ENCODE measurements around the gene WDR74.
"Not testable (repeated sequence)": the region's sequence is repeated elsewhere in the genome, so short reads cannot be mapped to it uniquely, and the experiment has no call there.

Gene WDR74

GRCh38 chr11:62860835-62861563 lies 21.6 kb upstream of the WDR74 start:
- DNase-seq (ENCODE audit: low read depth), result no peak

GRCh38 chr11:62859281-62859703 lies 19.9 kb upstream of the WDR74 start:
- not testable (repeated sequence) for DNase-seq (ENCODE audit: low read depth)

- DNase-seq (ENCODE audit: low read depth), result no peak
Observed at GRCh38 chr11:62858201-62858600, 18.8 kb upstream of the WDR74 start.

- no peak for DNase-seq (ENCODE audit: low read depth)
Observed at GRCh38 chr11:62857541-62857982, 18.2 kb upstream of the WDR74 start.

GRCh38 chr11:62856333-62856895 lies 17.0 kb upstream of the WDR74 start:
- no peak for DNase-seq (ENCODE audit: low read depth)

- peak; percentile 99 for DNase-seq (ENCODE audit: low read depth)
Observed at GRCh38 chr11:62855571-62856332, 16.4 kb upstream of the WDR74 start.

GRCh38 chr11:62854825-62855570 lies 15.6 kb upstream of the WDR74 start:
- no peak for DNase-seq (ENCODE audit: low read depth)

- no peak for DNase-seq (ENCODE audit: low read depth)
Observed at GRCh38 chr11:62854013-62854824, 14.8 kb upstream of the WDR74 start.

- no peak for DNase-seq (ENCODE audit: low read depth)
Observed at GRCh38 chr11:62853279-62853965, 14.0 kb upstream of the WDR74 start.

- no peak for DNase-seq (ENCODE audit: low read depth)
Observed at GRCh38 chr11:62852523-62853188, 13.3 kb upstream of the WDR74 start.

- DNase-seq (ENCODE audit: low read depth), result no peak
Observed at GRCh38 chr11:62851807-62852522, 12.6 kb upstream of the WDR74 start.

- DNase-seq (ENCODE audit: low read depth), result no peak
Observed at GRCh38 chr11:62850911-62851806, 11.8 kb upstream of the WDR74 start.

- no peak for DNase-seq (ENCODE audit: low read depth)
Observed at GRCh38 chr11:62847767-62848314, 8.5 kb upstream of the WDR74 start.

GRCh38 chr11:62846177-62846576 lies 6.8 kb upstream of the WDR74 start:
- DNase-seq (ENCODE audit: low read depth), result no peak

GRCh38 chr11:62844154-62844553 lies 4.8 kb upstream of the WDR74 start:
- DNase-seq (ENCODE audit: low read depth), result no peak

GRCh38 chr11:62843466-62843865 lies 4.1 kb upstream of the WDR74 start:
- no peak for DNase-seq (ENCODE audit: low read depth)

- DNase-seq (ENCODE audit: low read depth), result not testable (repeated sequence)
Observed at GRCh38 chr11:62842891-62843290, 3.5 kb upstream of the WDR74 start.

GRCh38 chr11:62842171-62842741 lies 2.9 kb upstream of the WDR74 start:
- no peak for DNase-seq (ENCODE audit: low read depth)

All from CMK (cell line).